GM21786 (cell line): ENCODE measurements around the gene DSTN.

Source experiments
- ATAC-seq: cut with Tn5 transposase; IDR thresholded peaks from one replicate; pipeline ENCODE4 v1.9.1; 2021; ENCODE audit not compliant: unreplicated experiment

Gene DSTN

GRCh38 chr20:17611540-17612286 is 41.8 kb downstream of the DSTN start:
- no peak for ATAC-seq

GRCh38 chr20:17612287-17612991 is 42.6 kb downstream of the DSTN start:
- no peak for ATAC-seq

- ATAC-seq = no peak
Measured at GRCh38 chr20:17612992-17613327, 43.1 kb downstream of the DSTN start.

GRCh38 chr20:17613328-17614175 is 43.7 kb downstream of the DSTN start:
- ATAC-seq = no peak

- no peak for ATAC-seq
Measured at GRCh38 chr20:17614176-17614811, 44.4 kb downstream of the DSTN start.

GRCh38 chr20:17614812-17615644 is 45.2 kb downstream of the DSTN start:
- ATAC-seq = no peak

GRCh38 chr20:17615645-17616479 is 46.0 kb downstream of the DSTN start:
- no peak for ATAC-seq

GRCh38 chr20:17616480-17617211 is 46.8 kb downstream of the DSTN start:
- ATAC-seq = no peak

GRCh38 chr20:17617212-17617867 is 47.5 kb downstream of the DSTN start:
- no peak for ATAC-seq

- no peak for ATAC-seq
Measured at GRCh38 chr20:17617868-17618672, 48.2 kb downstream of the DSTN start.

GRCh38 chr20:17618673-17619013 is 48.8 kb downstream of the DSTN start:
- ATAC-seq = no peak

GRCh38 chr20:17619351-17620093 is 49.6 kb downstream of the DSTN start:
- no peak for ATAC-seq

- no peak for ATAC-seq
Measured at GRCh38 chr20:17620371-17621228, 50.7 kb downstream of the DSTN start.

GRCh38 chr20:17621229-17621968 is 51.5 kb downstream of the DSTN start:
- ATAC-seq = no peak
